Fibroblast of pulmonary artery (primary cell): ENCODE results near the gene FBXL16.

ENCODE experiments used
- DNase-seq: peaks from one replicate; pipeline ENCODE4 v3.0.0-alpha.2; 2010; ENCODE audit warnings: low read depth
- H3K4me3 ChIP-seq: replicated peaks from 2 replicates; pipeline ENCODE4 v1.5.1; 2011; ENCODE audit warnings: low read depth, mild to moderate bottlenecking, control low read depth, low read length, moderate library complexity
- TF ChIP-seq, protein P1 (sequence below): IDR thresholded peaks from 2 replicates; pipeline ENCODE4 v1.5.1; 2011; ENCODE audit warnings: mild to moderate bottlenecking, control low read depth, low read length, inconsistent platforms; ENCODE audit errors: missing control alignments

The FBXL16 gene

DNA sequence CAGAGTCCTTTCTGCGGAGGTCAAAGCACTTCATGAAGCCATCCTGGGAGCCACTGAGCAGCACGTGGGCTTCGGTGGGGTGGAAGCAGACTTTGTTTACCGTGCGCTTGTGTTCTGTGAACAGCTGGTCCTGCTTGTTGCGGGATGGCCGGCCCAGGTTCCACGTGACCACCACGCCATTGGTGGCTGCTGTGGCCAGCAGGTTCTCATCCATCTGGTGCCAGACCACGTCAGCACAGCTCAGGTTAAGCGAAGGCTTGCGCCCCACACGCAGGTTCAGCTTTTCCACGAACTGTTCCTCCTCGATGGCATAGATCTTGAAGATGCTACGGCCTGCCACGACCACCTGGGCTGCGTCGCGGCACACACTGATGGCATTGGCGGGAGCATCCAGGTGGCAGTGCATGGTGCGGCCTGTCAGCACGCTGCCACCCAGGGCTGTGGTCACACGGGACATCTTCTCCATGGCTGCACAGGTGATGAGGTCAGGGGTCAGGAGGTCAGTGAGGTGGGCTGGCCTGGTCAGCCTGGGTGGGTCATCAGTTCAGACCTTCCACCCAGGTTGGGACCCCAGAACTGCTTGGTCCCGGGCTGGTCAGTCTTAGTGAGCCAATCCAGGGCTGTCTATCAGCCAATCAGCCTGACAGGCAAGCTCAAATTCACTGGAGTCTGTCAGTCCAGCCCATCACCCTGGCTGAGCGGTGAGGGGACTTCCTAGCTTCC lies 16.3 kb downstream of the FBXL16 start:
- TF ChIP-seq, protein P1, sequence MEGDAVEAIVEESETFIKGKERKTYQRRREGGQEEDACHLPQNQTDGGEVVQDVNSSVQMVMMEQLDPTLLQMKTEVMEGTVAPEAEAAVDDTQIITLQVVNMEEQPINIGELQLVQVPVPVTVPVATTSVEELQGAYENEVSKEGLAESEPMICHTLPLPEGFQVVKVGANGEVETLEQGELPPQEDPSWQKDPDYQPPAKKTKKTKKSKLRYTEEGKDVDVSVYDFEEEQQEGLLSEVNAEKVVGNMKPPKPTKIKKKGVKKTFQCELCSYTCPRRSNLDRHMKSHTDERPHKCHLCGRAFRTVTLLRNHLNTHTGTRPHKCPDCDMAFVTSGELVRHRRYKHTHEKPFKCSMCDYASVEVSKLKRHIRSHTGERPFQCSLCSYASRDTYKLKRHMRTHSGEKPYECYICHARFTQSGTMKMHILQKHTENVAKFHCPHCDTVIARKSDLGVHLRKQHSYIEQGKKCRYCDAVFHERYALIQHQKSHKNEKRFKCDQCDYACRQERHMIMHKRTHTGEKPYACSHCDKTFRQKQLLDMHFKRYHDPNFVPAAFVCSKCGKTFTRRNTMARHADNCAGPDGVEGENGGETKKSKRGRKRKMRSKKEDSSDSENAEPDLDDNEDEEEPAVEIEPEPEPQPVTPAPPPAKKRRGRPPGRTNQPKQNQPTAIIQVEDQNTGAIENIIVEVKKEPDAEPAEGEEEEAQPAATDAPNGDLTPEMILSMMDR: no peak
- no peak for DNase-seq
- peak overlapping the region; percentile 87 for H3K4me3 ChIP-seq

DNA sequence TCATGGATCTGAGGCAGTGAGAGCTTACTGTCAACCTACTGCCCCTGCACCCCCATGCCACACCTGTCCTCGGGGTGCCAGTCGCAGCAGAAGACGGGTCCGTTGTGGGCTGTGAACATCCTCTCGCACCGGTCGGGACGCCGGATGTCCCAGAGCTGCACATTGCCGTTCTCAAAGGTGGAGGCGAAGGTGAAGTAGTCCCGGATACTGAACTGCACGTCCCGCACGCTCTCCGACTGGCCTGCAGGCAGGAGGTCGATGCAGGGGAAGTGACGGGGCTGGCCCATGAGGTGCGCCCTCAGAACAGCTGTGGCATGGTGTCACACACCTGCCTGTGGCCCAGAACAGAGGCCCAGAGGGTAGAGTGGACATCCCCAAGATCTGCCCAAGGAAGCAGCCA lies 18.1 kb downstream of the FBXL16 start:
- TF ChIP-seq, protein P1: no peak
- H3K4me3 ChIP-seq: no peak overlapping the region
- no peak for DNase-seq

DNA sequence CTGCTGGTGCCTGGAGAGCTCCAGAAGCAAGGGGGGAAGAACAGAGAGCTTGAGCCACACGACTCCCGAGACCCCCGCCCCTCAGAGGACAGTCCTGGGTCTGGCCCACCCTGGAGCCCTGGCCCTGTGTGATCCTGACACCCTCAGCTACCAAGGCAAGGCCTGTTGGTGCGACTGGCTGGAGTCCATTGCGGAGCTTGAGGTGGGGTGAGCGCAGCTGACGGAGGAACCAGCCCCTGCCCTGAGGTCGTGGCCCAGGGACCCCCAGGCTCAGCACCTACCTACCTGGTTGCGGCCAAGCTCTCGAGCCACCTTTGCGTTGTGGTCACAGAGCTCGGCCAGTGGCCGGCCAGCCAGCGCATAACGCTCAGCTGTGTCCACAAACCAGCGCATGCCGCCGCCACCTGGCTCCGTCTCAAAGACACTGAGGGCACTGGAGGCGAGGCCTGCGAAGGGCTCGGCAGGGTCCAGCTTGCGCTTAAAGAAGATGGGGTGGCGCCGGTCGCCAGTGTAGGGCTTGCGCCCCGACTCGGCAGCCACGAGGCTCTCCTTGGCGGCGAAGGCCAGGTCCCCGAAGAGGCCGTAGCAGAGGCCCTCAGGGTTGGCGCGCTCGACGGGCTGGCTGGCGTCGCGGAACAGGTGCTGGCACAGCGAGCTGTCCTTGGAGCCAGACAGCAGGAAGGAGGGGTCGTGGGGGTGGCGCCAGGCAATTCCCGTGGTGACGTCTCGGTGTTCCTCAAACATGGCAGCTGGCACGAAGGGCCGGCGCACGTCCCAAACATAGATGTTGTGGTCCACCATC lies 18.9 kb downstream of the FBXL16 start:
- DNase-seq: no peak
- no peak overlapping the region for H3K4me3 ChIP-seq
- TF ChIP-seq, protein P1: no peak

DNA sequence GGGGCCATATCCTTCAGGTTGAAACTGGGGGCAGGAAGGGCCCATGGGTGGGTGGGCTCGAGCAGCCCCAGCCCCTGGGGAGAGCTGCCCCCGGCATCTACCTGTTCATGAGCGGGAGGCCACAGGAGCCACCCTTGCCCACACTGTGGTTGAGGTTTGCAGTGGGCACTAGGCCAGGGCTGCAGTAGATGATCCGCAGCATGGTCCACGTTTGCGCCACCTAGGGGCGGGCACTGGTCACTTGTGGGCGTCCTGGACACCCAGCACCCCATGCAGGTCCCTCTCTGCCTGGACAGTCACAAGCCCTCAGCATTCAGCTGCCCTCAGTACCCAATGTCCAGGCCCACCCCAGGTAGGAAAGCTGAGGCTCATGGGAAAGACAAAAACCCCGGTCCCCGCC lies 19.6 kb downstream of the FBXL16 start:
- TF ChIP-seq, protein P1: peak; percentile 34
- peak; percentile 34 for DNase-seq
- no peak overlapping the region for H3K4me3 ChIP-seq

DNA sequence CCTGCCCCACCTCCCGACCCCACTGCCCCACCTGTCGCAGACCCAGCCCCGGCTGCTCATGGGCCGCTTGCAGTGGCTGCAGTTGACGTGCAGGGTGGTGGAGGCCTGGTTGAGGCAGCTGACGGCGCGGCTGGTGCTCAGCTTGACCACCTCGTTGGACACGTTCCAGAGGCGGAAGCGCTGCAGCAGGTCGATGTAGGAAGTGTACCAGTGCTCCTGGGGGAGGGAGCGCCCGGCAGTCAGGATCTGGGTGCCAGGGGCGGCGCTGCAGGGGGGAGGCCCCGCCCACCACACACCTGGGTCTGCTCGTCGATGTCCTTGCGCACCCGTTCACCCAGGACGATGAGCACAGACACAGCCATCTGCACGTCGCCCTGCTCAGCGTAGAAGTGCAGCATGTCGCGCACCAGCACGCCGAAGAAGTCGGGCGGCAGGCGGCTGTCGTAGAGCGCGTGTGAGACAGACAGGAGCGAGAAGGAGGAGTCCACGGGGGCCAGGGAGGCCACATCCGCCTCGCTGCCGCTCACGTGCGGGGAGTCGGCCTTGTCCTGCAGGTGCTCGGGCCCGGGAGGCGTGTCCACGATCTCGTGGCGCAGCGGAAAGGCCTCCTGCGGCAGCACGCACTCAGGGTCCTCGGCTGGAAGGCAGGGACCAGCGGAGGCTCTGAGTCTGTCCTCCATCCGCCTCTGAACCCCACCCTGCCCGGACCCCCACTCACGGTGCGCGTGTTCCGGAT lies 20.5 kb downstream of the FBXL16 start:
- TF ChIP-seq, protein P1: no peak
- DNase-seq: no peak
- no peak overlapping the region for H3K4me3 ChIP-seq

DNA sequence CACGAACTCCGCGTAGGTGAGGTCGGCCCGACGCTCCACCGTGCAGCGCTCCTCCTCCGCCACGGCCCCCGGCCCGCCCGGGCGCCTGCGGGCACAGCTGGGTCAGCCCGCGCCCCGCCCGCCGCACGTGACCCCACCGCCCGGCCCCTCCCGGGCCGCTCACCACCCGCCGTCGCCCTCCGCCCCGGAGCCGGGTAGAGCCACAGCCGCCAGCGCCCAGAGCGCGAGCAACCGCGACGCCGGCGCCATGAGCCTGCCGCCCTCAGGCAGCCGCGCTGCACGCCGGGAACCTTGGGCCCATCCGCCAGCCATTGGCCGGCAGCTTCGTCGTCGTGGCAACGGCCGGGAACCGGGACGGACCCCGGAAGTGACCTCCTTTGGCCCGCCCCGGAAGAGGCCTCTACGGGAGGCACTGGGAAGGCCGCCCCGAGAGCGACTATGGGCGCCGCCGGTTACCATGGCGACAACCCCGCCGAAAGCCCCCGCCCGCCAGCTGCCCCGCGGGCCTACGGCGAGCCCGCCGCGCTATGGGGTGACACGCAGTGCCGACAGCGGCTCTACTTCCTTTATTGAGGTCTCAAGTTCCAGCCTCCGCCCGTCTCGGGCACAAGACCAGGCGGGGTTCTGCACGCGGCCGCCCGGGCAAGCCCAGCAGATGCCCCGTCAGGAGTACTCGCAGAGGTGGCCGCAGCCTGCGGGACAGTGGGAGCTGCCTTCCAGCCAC lies 21.4 kb downstream of the FBXL16 start, which contains the start of gene JMJD8:
TSS of gene JMJD8 (minus strand) at position 264 of the 724 bp plus-strand sequence. CDS start at position 249, 15 bp downstream.
- TF ChIP-seq, protein P1: no peak
- peak; percentile 95 for DNase-seq
- peak within 1 kb of the TSS; percentile 57 for H3K4me3 ChIP-seq
